Nephron progenitor cell (in vitro differentiated cells): ENCODE data around the gene LRRC41.
A peak's percentile ranks its signal among the peaks of the same experiment; 100 is the strongest.
"Not testable (repeated sequence)": the region's sequence is repeated elsewhere in the genome, so short reads cannot be mapped to it uniquely, and the experiment has no call there.

Source experiments
- DNase-seq: peaks from one replicate; pipeline ENCODE4 v3.0.0; 2021
- H3K27ac Mint-ChIP-seq: 2 replicates; pipeline ENCODE4 v1.8.0; 2021; ENCODE audit warnings: mild to moderate bottlenecking, moderate library complexity, mixed read lengths
- H3K27me3 Mint-ChIP-seq: 2 replicates; pipeline ENCODE4 v1.8.0; 2021; ENCODE audit warnings: mild to moderate bottlenecking, low read depth, mixed read lengths; ENCODE audit not compliant: poor library complexity
- H3K36me3 Mint-ChIP-seq: 2 replicates; pipeline ENCODE4 v1.8.0; 2021; ENCODE audit warnings: low read depth, mixed read lengths
- H3K4me1 Mint-ChIP-seq: 2 replicates; pipeline ENCODE4 v1.8.0; 2021; ENCODE audit warnings: mixed read lengths
- H3K4me3 Mint-ChIP-seq: 2 replicates; pipeline ENCODE4 v1.8.0; 2021; ENCODE audit warnings: mild to moderate bottlenecking, moderate library complexity, mixed read lengths
- H3K9me3 Mint-ChIP-seq: 2 replicates; pipeline ENCODE4 v1.8.0; 2021; ENCODE audit warnings: mild to moderate bottlenecking, moderate library complexity, mixed read lengths
- TF ChIP-seq, protein P1 (sequence below): fragments of 200-600 bp; sonication (generic); IDR thresholded peaks from 2 replicates; pipeline ENCODE4 v1.5.0; 2021; ENCODE audit warnings: antibody characterized with exemption

LRRC41 gene

DNA sequence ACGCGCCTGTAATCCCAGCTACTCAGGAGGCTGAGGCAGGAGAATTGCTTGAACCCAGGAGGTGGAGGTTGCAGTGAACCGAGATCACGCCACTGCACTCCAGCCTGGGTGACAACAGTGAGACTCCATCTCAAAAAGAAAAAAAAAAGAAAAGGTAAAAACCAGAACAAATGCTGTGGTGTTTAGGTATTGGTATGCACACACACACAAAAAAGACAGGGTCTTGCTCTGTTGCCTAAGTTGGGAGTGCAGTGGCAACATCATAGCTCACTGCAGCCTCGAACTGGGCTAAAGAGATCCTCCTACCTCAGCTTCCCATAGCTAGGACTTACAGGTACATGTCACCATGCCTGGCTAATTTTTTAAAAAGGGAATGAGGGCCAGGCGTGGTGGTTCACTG, 15.9 kb upstream of the LRRC41 start:
- DNase-seq, H3K4me3 Mint-ChIP-seq, H3K27ac Mint-ChIP-seq, H3K27me3 Mint-ChIP-seq: not testable (repeated sequence)
- H3K36me3 Mint-ChIP-seq = peaks cover 49% of the 10 kb centered on the region
- H3K9me3 Mint-ChIP-seq = peaks cover 28% of the 10 kb centered on the region
- H3K4me1 Mint-ChIP-seq = peaks cover 27% of the 10 kb centered on the region

DNA sequence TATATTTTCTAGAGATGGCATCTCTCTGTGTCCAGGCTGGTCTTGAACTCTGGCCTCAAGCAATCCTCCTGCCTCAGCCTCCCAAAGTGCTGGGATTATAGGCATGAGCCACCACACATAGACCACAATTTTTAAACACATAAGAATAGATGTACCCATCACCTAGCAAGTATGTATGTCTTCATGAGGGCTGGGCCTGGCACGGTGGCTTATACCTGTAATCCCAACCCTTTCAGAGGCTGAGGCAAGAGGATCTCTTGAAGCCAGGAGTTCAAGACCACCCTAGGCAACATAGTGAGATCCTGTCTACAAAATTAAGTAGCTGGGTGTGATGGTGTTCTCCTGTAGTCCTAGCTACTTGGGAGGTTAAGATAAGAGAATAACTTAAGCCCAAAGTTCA, 13.9 kb upstream of the LRRC41 start:
- Mint-ChIP-seq H3K27ac (no peak overlapping the region), H3K4me3 (no peak overlapping the region), H3K27me3 (no peaks in the 10 kb centered on the region), H3K36me3 (peaks cover 59% of the 10 kb centered on the region), H3K4me1 (peaks cover 27% of the 10 kb centered on the region), H3K9me3 (peaks cover 12% of the 10 kb centered on the region)
- no peak for DNase-seq
- TF ChIP-seq, protein P1, sequence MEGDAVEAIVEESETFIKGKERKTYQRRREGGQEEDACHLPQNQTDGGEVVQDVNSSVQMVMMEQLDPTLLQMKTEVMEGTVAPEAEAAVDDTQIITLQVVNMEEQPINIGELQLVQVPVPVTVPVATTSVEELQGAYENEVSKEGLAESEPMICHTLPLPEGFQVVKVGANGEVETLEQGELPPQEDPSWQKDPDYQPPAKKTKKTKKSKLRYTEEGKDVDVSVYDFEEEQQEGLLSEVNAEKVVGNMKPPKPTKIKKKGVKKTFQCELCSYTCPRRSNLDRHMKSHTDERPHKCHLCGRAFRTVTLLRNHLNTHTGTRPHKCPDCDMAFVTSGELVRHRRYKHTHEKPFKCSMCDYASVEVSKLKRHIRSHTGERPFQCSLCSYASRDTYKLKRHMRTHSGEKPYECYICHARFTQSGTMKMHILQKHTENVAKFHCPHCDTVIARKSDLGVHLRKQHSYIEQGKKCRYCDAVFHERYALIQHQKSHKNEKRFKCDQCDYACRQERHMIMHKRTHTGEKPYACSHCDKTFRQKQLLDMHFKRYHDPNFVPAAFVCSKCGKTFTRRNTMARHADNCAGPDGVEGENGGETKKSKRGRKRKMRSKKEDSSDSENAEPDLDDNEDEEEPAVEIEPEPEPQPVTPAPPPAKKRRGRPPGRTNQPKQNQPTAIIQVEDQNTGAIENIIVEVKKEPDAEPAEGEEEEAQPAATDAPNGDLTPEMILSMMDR = no peak

DNA sequence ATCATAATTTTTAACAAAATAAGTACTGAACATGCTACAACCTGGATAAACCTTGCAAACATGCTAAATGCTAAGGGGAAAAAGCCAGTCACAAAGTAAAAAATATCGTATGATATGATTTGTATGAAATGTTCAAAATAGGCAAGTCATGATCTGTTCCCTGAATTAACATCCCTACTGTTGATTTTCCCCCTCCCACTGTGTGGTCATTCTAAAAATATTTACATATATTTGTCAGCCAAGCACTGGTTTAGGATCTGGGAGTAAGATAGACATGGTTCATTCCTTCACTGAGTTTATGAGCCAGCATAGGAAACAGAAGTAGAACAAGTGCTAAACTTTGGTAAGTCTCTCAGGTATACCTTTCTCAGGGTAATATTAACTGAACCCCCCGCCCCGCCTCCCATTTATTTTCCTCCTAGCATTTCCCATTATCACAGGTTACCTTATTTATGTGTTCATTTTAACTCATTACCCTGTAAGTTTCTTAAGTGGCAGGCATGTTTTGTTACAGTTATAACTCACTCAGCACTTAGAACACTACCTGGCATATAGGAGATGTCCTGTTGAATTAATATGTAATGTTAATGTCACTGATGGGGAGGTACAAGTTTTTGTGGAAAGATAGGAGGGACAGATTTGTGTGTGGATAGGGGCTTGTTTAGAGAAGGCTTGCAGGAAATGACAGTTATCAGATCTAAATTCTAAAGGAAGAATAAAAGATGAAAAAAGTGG, 12.4 kb upstream of the LRRC41 start:
- Mint-ChIP-seq H3K9me3 (no peaks in the 10 kb centered on the region), H3K4me3 (no peak overlapping the region), H3K27me3 (no peaks in the 10 kb centered on the region), H3K4me1 (peaks cover 12% of the 10 kb centered on the region), H3K27ac (peak overlapping the region; percentile 45), H3K36me3 (peaks cover 63% of the 10 kb centered on the region)
- no peak for DNase-seq
- TF ChIP-seq, protein P1 = no peak

GRCh38 chr1:46310321-46310720, 6.9 kb upstream of the LRRC41 start:
- no peak for DNase-seq
- Mint-ChIP-seq H3K27ac (no peak overlapping the region), H3K4me1 (peaks cover 18% of the 10 kb centered on the region), H3K36me3 (peaks cover 77% of the 10 kb centered on the region), H3K4me3 (no peak overlapping the region), H3K9me3 (no peaks in the 10 kb centered on the region), H3K27me3 (no peaks in the 10 kb centered on the region)
- TF ChIP-seq, protein P1 = no peak

DNA sequence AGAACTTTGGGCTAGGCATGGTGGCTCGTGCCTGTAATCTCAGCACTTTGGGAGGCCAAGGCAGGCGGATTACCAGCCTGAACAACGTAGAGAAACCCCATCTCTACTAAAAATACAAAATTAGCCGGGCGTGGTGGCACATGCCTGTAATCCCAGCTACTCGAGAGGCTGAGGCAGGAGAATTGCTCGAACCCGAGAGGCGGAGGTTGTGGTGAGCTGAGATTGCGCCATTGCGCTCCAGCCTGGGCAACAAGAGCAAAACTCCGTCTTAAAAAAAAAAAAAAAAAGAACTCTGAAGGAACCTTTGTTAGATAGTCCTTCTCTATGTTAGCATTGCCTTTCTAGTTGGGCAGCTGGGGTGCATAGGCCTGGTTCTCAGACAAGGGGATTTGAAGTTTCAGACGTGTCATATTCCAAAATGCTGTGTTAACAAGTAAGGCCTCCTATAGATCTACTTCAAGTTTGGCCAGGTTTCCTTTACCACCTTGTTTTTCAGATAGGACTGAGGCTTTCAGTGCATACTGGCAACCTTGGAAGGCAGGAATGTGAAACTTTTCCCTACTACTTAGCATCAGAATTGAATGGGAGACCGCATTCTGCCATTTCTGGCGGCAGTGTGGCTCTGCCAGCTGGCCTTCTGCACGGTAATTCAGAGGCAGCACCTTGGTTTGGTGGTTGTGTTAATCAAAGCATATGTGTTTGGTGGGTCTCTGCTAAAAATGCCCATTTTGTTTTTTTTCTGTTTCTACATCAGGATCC, 6.2 kb upstream of the LRRC41 start:
- Mint-ChIP-seq H3K4me3 (no peak overlapping the region), H3K4me1 (peaks cover 25% of the 10 kb centered on the region), H3K27me3 (no peaks in the 10 kb centered on the region), H3K9me3 (no peaks in the 10 kb centered on the region), H3K36me3 (peaks cover 73% of the 10 kb centered on the region), H3K27ac (peak overlapping the region; percentile 8)
- no peak for DNase-seq
- TF ChIP-seq, protein P1 = no peak

GRCh38 chr1:46306159-46306530, 2.7 kb upstream of the LRRC41 start:
- TF ChIP-seq, protein P1 = no peak
- no peak overlapping the region for H3K27ac Mint-ChIP-seq
- H3K9me3 Mint-ChIP-seq = no peaks in the 10 kb centered on the region
- peaks cover 39% of the 10 kb centered on the region for H3K4me1 Mint-ChIP-seq
- H3K36me3 Mint-ChIP-seq = peaks cover 44% of the 10 kb centered on the region
- H3K4me3 Mint-ChIP-seq = peak overlapping the region; percentile 55
- DNase-seq = no peak
- no peaks in the 10 kb centered on the region for H3K27me3 Mint-ChIP-seq
